Body of pancreas (tissue), 4 donors: Measurements from ENCODE around the gene LGR6. TPM values are rescaled to one million over a fixed set of nuclear protein-coding genes. Genes with fewer than 3 reads are reported as not detected.

ENCODE experiments used
- ATAC-seq: fragments of 150-250 bp; one replicate; pipeline ENCODE4 v1.9.1; 2016
- DNase-seq, 4 donors: peaks; one replicate each; pipeline ENCODE4 v3.0.0-alpha.2; 2019
- H3K27ac ChIP-seq, 4 donors: fragments of 200-600 bp; sonication (generic); 1 replicate in 3 of 4; 2 replicates in 1 of 4; pipeline versions ENCODE4 v1.5.1 to v1.6.1; 2016 to 2019; ENCODE audit warnings: mild to moderate bottlenecking in 1 of 4, mixed read lengths in 1 of 4, moderate library complexity in 1 of 4
- H3K27me3 ChIP-seq, 2 donors: fragments of 200-600 bp; sonication (generic); one replicate each; pipeline ENCODE4 v1.6.0; 2016; ENCODE audit warnings: mild to moderate bottlenecking in 1 of 2
- H3K36me3 ChIP-seq, 2 donors: fragments of 200-600 bp; sonication (generic); replicated peaks in 1 of 2; 2 replicates each; pipeline ENCODE4 v1.5.1; 2016; ENCODE audit warnings: low read depth in 2 of 2; ENCODE audit not compliant: insufficient read depth in 1 of 2
- H3K4me1 ChIP-seq: fragments of 200-600 bp; sonication (generic); one replicate; pipeline ENCODE4 v1.6.0; 2016
- H3K4me3 ChIP-seq, 2 donors: fragments of 200-600 bp; sonication (generic); 1 replicate in 1 of 2; 2 replicates in 1 of 2; pipeline ENCODE4 v1.5.1; 2016 to 2019
- H3K9me3 ChIP-seq, 3 donors: fragments of 200-600 bp; sonication (generic); 1 replicate in 2 of 3; 2 replicates in 1 of 3; pipeline ENCODE4 v1.5.1; 2016
- CTCF ChIP-seq, 7 experiments: fragments of 450-650 bp in 4 of 7; fragments of 200-600 bp in 3 of 7; sonication (generic) in 3 of 7; IDR thresholded peaks; one replicate each; pipeline ENCODE4 v1.5.1; 2016 to 2019; ENCODE audit warnings: antibody characterized with exemption in 7 of 7
- POLR2A ChIP-seq, 3 donors: fragments of 450-650 bp; IDR thresholded peaks; one replicate each; pipeline ENCODE4 v1.6.1; 2016; ENCODE audit warnings: antibody characterized with exemption in 3 of 3, mild to moderate bottlenecking in 2 of 3
- WGBS, 2 donors: methylation state at CpG; one replicate each; pipeline ENCODE4 v1.1.5; 2017; 5-methylcytosine and 5-hydroxymethylcytosine counted together
- intact Hi-C: fragments of 100-400 bp; cut with DNase I; formaldehyde crosslinking; loops from one replicate; pipeline ENCODE4 v1.15.1; 2023
- total RNA-seq, 2 donors: library from RNA; depleted of rRNA; stranded (reverse); fragments of >200 nt; gene quantifications; one replicate each; pipeline ENCODE4 v1.1.0, GENCODE V29; 2016

LGR6 gene
- total RNA-seq, 2 donors from 2014 or later, result 0.52 TPM; not detected in 1

- DNase-seq, result peak; percentile 30 to 60 (median 54)
- WGBS, 2 donors, result 35 to 36% methylated on average over 11 of the region's 11 CpGs
- Histone ChIP-seq H3K4me3 (no peak overlapping the region), H3K27ac (no peak overlapping the region), H3K36me3 (no peaks in the 10 kb centered on the region), H3K4me1 (peaks cover 8% of the 10 kb centered on the region), H3K27me3 (no peaks in the 10 kb centered on the region), H3K9me3 (no peaks in the 10 kb centered on the region)
- intact Hi-C loops, result no loop called here
- peak; percentile 60 for ATAC-seq
- TF ChIP-seq CTCF (IDR thresholded peaks at IDR 0.05) (peak in 6 of 7 experiments; percentile 17 to 35 (median 26)), POLR2A (IDR thresholded peaks at IDR 0.05) (no peak)
Measured at GRCh38 chr1:202154766-202155477, 38.7 kb upstream of the LGR6 start.

- no peak for TF ChIP-seq CTCF (IDR thresholded peaks at IDR 0.05)
- no peaks in the 10 kb centered on the region for H3K27me3 ChIP-seq
- H3K4me3 ChIP-seq, result no peak overlapping the region
- H3K36me3 ChIP-seq, result no peaks in the 10 kb centered on the region
- 27 to 34% methylated on average over 7 to 8 of the region's 8 CpGs for WGBS, 2 donors
- H3K9me3 ChIP-seq, result no peaks in the 10 kb centered on the region
- DNase-seq (peak in 2 of 4 donors; percentile 49 to 50), ATAC-seq (no peak)
- no peak overlapping the region for H3K27ac ChIP-seq
- H3K4me1 ChIP-seq, result peaks cover 8% of the 10 kb centered on the region
- intact Hi-C loops, result no loop called here
Measured at GRCh38 chr1:202155478-202156021, 38.0 kb upstream of the LGR6 start.

GRCh38 chr1:202156590-202156989 is 37.0 kb upstream of the LGR6 start:
- intact Hi-C loops, result no loop called here
- ATAC-seq, result no peak
- whole genome bisulfite sequencing, 2 donors, result 74 to 82% methylated on average over 4 to 8 of the region's 8 CpGs

GRCh38 chr1:202157945-202158344 is 35.7 kb upstream of the LGR6 start:
- Histone ChIP-seq H3K27me3 (no peaks in the 10 kb centered on the region), H3K4me3 (no peak overlapping the region), H3K27ac (no peak overlapping the region), H3K4me1 (peaks cover 8% of the 10 kb centered on the region), H3K9me3 (no peaks in the 10 kb centered on the region), H3K36me3 (no peaks in the 10 kb centered on the region)
- DNase-seq, result no peak
- no peak for TF ChIP-seq CTCF (IDR thresholded peaks at IDR 0.05)
- no peak for TF ChIP-seq POLR2A (IDR thresholded peaks at IDR 0.05)
- 86 to 90% methylated on average over 8 to 10 of the region's 10 CpGs for WGBS, 2 donors
- no peak for ATAC-seq
- intact Hi-C loops, result no loop called here

More at GRCh38 chr1:202156590-202156989, 37.0 kb upstream of the LGR6 start:
- DNase-seq, result no peak
- Histone ChIP-seq H3K9me3 (no peaks in the 10 kb centered on the region), H3K27ac (no peak overlapping the region), H3K4me1 (peaks cover 8% of the 10 kb centered on the region), H3K4me3 (no peak overlapping the region), H3K36me3 (no peaks in the 10 kb centered on the region), H3K27me3 (no peaks in the 10 kb centered on the region)
- TF ChIP-seq POLR2A (IDR thresholded peaks at IDR 0.05), result no peak
- no peak for TF ChIP-seq CTCF (IDR thresholded peaks at IDR 0.05)
